H1 (cell line): Measurements from ENCODE around the gene CBX2. TPM values are rescaled to one million over a fixed set of nuclear protein-coding genes. Genes with fewer than 3 reads are reported as not detected.

Source experiments
- TAF1 ChIP-seq: IDR thresholded peaks from 2 replicates; pipeline ENCODE4 v1.6.1; 2011; ENCODE audit warnings: mild to moderate bottlenecking, low read depth, low read length
- polyA plus RNA-seq, 7 experiments: library from polyadenylated mRNA; depleted of rRNA in 3 of 7; stranded (reverse) in 5 of 7; unstranded in 2 of 7; fragments of >200 nt in 5 of 7; fragments of 200-250 nt in 2 of 7; gene quantifications; 1 replicate in 5 of 7; 2 replicates in 1 of 7; 4 replicates in 1 of 7; pipeline versions ENCODE4 v1.2.1 to v1.2.3, GENCODE V29; 2011 to 2013; ENCODE audit warnings: missing spikeins in 2 of 7, mixed read lengths in 2 of 7
- total RNA-seq: library from RNA; stranded (reverse); fragmentation: NEBNext Ultra II Directional; extraction: Animal tissue kit (Norgen Biotek cat#: 25700); gene quantifications from 2 replicates; pipeline ENCODE4 v1.2.1, GENCODE V29; 2021

The CBX2 gene
- total and polyA plus RNA-seq, 2 of the 8 experiments (the other 6 are each of a cell fraction or from before 2014, with no cell fraction given): 64.3 to 83.9 TPM

DNA sequence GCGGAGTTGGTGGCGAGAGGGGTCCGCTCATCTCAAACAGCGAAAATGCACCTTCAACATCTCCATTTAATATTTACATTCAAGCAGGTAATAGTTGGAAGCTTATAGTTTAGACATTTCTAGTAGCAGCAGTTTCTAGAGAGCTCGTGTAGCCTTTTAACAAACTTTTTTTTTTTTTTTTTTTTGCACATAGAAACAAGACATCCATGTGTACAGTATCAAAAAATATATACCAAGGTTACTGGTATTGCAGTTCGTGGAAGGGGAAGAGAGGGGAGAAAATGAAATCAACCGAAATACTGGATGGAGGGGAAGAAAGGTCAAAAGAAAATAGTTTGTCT lies 55.1 kb downstream of the CBX2 start (continued):
- TF ChIP-seq TAF1: no peak
